Activated CD4-positive, alpha-beta T cell treated with anti-CD3 and anti-CD28 coated beads for 48 hours (primary cell): Measurements from ENCODE around the gene SCAANT1.
A peak's percentile ranks its signal among the peaks of the same experiment; 100 is the strongest.

Source experiments
- DNase-seq: peaks from one replicate; pipeline ENCODE4 v3.0.0-alpha.2; 2020

SCAANT1 gene

GRCh38 chr3:63896332-63897030 lies 15.7 kb downstream of the SCAANT1 start:
- no peak for DNase-seq

GRCh38 chr3:63895422-63896189 lies 16.6 kb downstream of the SCAANT1 start:
- no peak for DNase-seq

GRCh38 chr3:63892773-63893352 lies 19.3 kb downstream of the SCAANT1 start:
- DNase-seq, result no peak

- no peak for DNase-seq
Measured at GRCh38 chr3:63891518-63891917, 20.7 kb downstream of the SCAANT1 start.

GRCh38 chr3:63886858-63887257 lies 25.3 kb downstream of the SCAANT1 start:
- DNase-seq, result no peak

- no peak for DNase-seq
Measured at GRCh38 chr3:63880653-63881052, 31.5 kb downstream of the SCAANT1 start.

GRCh38 chr3:63878394-63879060 lies 33.7 kb downstream of the SCAANT1 start:
- DNase-seq, result no peak

- no peak for DNase-seq
Measured at GRCh38 chr3:63877737-63878393, 34.3 kb downstream of the SCAANT1 start.

GRCh38 chr3:63876260-63876659 lies 35.9 kb downstream of the SCAANT1 start:
- no peak for DNase-seq

- DNase-seq, result no peak
Measured at GRCh38 chr3:63875510-63875909, 36.7 kb downstream of the SCAANT1 start.

GRCh38 chr3:63874769-63875168 lies 37.4 kb downstream of the SCAANT1 start:
- DNase-seq, result no peak

- no peak for DNase-seq
Measured at GRCh38 chr3:63872135-63872924, 39.9 kb downstream of the SCAANT1 start.

- DNase-seq, result no peak
Measured at GRCh38 chr3:63870615-63871005, 41.6 kb downstream of the SCAANT1 start.

GRCh38 chr3:63869940-63870614 lies 42.1 kb downstream of the SCAANT1 start:
- no peak for DNase-seq

- DNase-seq, result no peak
Measured at GRCh38 chr3:63867225-63867624, 45.0 kb downstream of the SCAANT1 start.

GRCh38 chr3:63864965-63865327 lies 47.2 kb downstream of the SCAANT1 start:
- DNase-seq, result no peak

GRCh38 chr3:63864008-63864964 lies 47.9 kb downstream of the SCAANT1 start:
- DNase-seq, result peak; percentile 58

- DNase-seq, result peak; percentile 76
Measured at GRCh38 chr3:63863150-63864007, 48.8 kb downstream of the SCAANT1 start, which contains the start of the genes ATXN7 and THOC7. Gene ATXN7, plus strand, starts transcription at chr3:63863867. Its CDS starts 48,732 bp downstream, at chr3:63912599. Gene THOC7, minus strand, starts transcription at chr3:63863805. Its CDS starts 15 bp downstream, at chr3:63863790.

- DNase-seq, result no peak
Measured at GRCh38 chr3:63862804-63863149, 49.4 kb downstream of the SCAANT1 start.
